ENCODE results near the gene KIT.

KIT gene

GRCh38 chr4:54661169-54661568 is 3.4 kb downstream of the KIT start:
- DNase-seq: no peak

GRCh38 chr4:54661686-54662085 is 3.9 kb downstream of the KIT start:
- DNase-seq: no peak

GRCh38 chr4:54662123-54662522 is 4.4 kb downstream of the KIT start:
- DNase-seq: no peak

- no peak for DNase-seq
These were observed 5.3 kb downstream of the KIT start for GRCh38 chr4:54662901-54663585.

DNA sequence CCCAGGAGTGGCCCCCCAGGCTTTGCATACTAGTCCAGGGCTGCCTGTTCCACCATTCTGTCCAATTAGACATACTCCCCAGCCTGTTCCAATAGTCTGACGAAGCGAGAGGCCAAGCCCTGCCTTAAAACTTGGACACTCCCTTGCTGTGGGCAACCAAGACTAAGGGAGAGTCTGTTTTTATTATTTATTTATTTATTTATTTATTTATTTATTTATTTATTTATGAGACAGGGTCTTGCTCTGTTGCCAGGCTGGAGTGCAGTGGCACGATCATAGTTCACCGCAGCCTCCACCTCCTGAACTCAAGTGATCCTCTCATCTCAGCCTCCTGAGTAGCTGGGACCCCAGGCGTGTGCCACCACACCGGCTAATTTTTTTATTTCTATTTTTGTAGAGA is 6.6 kb downstream of the KIT start:
- no peak for DNase-seq

DNA sequence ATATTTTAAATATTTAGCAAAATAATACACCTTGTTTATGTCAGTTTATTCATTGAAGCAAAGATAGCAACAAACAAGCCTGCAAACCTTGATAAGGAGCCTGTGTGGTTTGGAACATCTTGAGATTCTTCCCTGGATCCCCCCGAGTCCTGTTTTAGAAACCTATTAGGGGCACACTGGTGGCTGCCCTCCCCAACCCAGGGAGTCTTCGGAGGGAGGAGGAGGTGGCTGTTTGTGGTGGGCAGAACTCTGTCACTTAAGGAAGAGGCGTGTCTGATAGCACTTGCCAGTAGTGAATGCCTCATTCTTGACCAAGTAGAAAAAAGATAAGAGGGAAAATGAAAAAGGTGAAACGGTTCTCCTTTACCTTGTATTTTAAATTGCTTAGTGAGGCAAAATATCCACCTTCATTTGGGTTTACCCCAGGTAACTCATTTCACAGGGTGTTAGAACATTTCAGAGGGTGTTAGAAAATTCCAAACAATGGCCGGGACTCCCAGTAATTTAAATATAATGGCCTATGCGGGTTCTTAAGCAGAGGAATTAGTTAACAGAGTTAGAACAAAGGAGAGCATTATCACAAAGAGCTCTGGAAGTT is 10.4 kb downstream of the KIT start:
- DNase-seq: no peak

DNA sequence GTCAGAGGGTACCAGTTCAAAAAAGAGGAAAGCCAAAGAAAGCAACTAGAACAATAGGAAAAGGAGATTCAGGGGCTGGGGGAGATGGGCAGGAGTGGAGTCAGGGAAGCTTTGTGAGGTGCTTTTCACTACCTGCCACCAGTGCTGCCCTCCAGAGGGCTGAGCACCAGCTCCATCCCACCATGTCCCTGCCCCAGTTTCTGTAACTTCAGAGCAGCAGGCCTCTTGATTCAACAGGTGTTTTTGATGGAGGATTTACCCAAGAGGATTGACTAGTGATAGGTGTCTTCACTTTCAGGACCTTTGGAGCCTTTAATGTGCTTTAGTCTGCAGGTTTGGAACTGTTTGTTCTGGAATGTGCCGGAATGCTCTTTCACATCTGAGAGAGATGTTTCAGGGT is 12.1 kb downstream of the KIT start:
- no peak for DNase-seq

DNA sequence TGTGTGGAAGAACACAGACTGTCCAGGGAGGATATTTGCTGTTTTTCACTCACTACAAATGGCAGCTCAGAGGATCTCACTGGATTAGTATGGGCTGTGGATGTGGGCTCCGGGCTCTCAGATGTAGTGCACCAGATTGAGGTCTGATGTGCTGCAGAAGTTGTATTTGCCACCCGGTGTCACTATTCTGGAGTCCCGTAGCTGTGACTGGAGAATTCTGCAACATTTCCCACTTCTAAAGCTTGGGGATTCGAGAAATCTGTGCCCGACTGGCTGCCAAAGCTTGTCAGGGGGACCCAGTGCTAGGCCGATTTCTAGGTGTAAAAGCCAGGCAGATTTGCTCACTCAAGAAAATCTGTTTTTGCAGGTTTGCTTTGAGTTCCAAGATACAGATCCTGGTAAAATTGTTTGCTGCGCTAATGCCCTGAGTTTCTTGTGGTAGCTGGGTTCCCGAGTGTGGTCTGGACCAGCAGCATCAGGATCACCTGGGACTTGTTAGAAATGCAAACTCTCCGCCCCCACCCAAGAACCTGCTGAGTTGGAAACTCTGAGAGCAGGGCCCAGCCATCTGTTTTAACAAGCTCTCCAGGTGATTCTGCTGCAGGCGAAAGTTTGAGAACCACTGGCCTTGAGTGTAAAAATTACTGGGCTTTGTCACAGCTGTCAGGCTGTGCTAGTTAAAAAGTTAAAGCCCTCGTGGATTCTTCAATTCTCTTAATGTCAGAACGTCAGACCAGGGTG is 18.1 kb downstream of the KIT start:
- DNase-seq: no peak

- DNase-seq: no peak
These were observed 18.9 kb downstream of the KIT start for GRCh38 chr4:54676658-54677057.

DNA sequence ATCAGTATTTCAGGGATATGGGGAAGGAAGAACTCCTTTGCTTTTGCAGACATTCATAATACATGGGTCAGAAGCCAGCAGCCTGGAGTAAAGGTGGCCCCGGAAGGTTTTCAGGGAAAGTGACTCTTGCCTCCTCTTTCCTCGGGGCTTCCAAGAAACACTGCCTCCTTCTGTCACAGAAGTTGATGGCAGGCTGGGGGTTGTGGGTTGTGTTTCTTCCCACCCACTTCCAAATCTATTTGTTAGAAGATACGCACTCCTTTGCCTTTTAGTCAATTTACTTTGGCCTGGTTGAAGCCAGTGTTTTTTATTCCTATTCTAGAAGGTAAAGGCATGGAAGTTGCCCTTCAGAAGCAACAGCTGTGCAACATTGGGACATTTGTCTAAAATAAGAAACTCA is 19.7 kb downstream of the KIT start:
- no peak for DNase-seq

GRCh38 chr4:54677853-54678650 is 20.3 kb downstream of the KIT start:
- DNase-seq: no peak

- DNase-seq: no peak
These were observed 21.1 kb downstream of the KIT start for GRCh38 chr4:54678826-54679225.

DNA sequence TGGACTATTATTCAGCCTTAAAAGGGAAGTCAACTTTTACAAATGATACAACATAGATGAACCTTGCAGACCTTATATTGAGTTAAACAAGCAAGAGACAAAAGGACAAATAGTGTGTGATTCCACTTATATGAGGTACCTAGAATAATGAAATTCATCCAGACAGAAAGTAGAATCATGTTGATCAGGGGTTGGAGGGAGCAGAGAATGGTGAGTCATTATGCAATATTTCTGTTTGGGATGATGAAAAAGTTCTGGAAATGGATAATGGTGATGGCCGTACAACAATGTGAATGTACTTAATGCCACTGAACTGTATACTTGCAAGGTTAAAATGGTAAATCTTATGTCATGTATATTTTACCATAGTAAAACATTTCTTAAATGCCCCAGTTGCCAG is 22.1 kb downstream of the KIT start:
- DNase-seq: no peak

- peak; percentile 3 for DNase-seq
These were observed 26.0 kb downstream of the KIT start for GRCh38 chr4:54683616-54684346.

GRCh38 chr4:54685810-54686209 is 28.1 kb downstream of the KIT start:
- no peak for DNase-seq

DNA sequence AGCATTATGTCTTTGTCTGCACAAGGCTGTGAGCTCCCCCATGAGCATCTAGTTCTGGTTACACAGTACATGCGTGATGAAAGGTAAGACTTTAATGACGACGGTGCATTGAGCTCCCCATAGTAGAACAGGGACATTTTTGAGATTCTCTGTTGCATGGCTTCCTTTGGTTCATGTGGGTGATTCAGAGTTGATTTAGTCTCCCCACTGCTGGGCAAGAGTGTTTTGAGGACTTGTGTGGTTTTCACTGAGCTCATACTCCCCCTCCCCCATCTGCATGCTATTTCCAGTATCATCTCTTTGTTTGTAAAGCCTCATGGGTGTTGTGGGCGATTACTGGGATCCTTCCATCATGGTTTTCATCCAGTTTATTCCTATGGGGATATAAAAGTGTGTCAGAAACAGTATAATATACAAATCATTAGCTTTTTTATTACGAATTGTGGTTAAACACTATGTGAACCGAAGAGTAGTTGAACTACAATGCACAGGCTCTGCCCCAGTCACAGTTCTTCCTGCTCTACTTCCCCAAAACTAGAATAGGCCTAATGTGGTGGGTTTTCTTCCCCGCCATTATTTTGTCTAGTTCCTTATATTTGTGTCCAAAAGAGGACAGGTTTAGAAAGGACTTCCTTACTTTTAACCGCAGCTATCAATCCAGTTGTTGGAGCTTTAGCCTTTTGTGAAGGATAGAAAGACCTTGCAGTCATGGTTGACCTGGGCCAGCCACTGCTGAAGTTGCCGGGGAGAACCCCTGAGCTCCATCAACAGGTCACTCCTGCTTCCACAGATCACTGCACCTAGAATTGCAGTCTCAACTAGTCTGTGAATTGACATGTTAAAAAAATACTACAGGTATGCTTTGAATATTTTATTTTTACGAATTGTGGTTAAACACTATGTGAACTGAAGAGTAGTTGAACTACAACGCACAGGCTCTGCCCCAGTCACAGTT is 30.4 kb downstream of the KIT start:
- DNase-seq: no peak

- DNase-seq: no peak
These were observed 37.6 kb downstream of the KIT start for GRCh38 chr4:54695337-54695736.

- no peak for DNase-seq
These were observed 38.0 kb downstream of the KIT start for GRCh38 chr4:54695788-54696187.

- no peak for DNase-seq
These were observed 38.9 kb downstream of the KIT start for GRCh38 chr4:54696649-54697048.

GRCh38 chr4:54700986-54701385 is 43.2 kb downstream of the KIT start:
- no peak for DNase-seq

DNA sequence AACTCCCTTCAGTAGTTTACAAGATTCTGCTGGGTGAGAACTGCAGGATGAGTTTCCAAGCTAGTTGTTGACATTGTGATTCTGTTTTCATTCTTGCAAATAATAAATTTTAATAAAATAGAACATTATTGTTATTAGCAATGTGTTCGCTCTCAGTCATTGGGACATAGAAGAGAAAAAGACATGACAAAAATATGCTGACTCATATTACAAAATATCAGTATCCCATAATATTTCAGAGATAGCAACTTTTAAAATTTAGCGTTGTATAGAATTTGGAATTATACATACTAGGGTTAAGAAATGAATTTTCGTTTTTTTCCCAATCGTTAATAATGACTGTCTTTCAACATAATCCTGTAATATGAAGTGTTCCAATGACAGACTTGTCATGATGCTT is 45.4 kb downstream of the KIT start:
- no peak for DNase-seq

- DNase-seq: no peak
These were observed 49.6 kb downstream of the KIT start for GRCh38 chr4:54707406-54707805.
